ENCODE data around the gene GLIS1. TPM values are rescaled to one million over a fixed set of nuclear protein-coding genes. Genes with fewer than 3 reads are reported as not detected.

GLIS1 gene
- total RNA-seq, 1 experiment from 2014 or later: 0.39 TPM

GRCh38 chr1:53559854-53560580 lies 178.9 kb downstream of the GLIS1 start (continued):
- no peak for TF ChIP-seq ZBTB33 (IDR thresholded peaks at IDR 0.05; ENCODE audit: extremely low read depth, insufficient replicate concordance, low read length)
- no peak for TF ChIP-seq CEBPB (IDR thresholded peaks at IDR 0.05; ENCODE audit: low read depth)
- TF ChIP-seq SP1 (IDR thresholded peaks at IDR 0.05; ENCODE audit: low read depth): no peak
- no peak for TF ChIP-seq SIN3A (IDR thresholded peaks at IDR 0.05; ENCODE audit: low read depth)
- no peak for TF ChIP-seq REST (IDR thresholded peaks at IDR 0.05; ENCODE audit: low read depth)
- TF ChIP-seq EGR1 (IDR thresholded peaks at IDR 0.05; ENCODE audit: low read depth): no peak

GRCh38 chr1:53559391-53559815 lies 179.6 kb downstream of the GLIS1 start:
- ATAC-seq: no peak
- H3K9ac ChIP-seq (ENCODE audit: low read length): no peak overlapping the region
- no TSS peak for BruUV-seq (replicated peaks)
- H2AFZ ChIP-seq (ENCODE audit: low read depth, low read length, poor library complexity, severe bottlenecking): no peak overlapping the region
- RAD21 ChIA-PET (ENCODE audit: low non-redundant PET in 1 of 2, low total read pairs in 2 of 2, uncharacterized antibody in 2 of 2, unreplicated experiment in 2 of 2): no interaction called here
- H3K27ac ChIP-seq (ENCODE audit: low read depth, low read length): no peak overlapping the region
- intact Hi-C loops (cut with micrococcal nuclease): no loop called here
- H3K9me3 ChIP-seq (ENCODE audit: control insufficient read depth in 1 of 2, insufficient read depth in 1 of 2, low read depth in 1 of 2, low read length in 2 of 2): no peaks in the 10 kb centered on the region; a peak in 1 of 4 replicates
- POLR2A ChIA-PET: no interaction called here
- no peak overlapping the region for H3K4me2 ChIP-seq (ENCODE audit: low read length)
- H3K27me3 ChIP-seq (ENCODE audit: insufficient read depth, low read length): peaks cover 9% of the 10 kb centered on the region; the same call in 1 of the 2 replicates
- no peak for DNase-seq (ENCODE audit: low read depth, low spot score)
- no peaks in the 10 kb centered on the region for H3K36me3 ChIP-seq (ENCODE audit: control insufficient read depth in 1 of 2, insufficient read depth in 2 of 2, low read length in 2 of 2)
- H3K79me2 ChIP-seq (ENCODE audit: insufficient read depth, low read length): no peaks in the 10 kb centered on the region
- H3K4me3 ChIP-seq (replicated peaks in 1 of 2; ENCODE audit: low read depth in 1 of 2, low read length in 2 of 2): no peak overlapping the region
- no peaks in the 10 kb centered on the region for H3K9me2 ChIP-seq (ENCODE audit: insufficient read depth)
- TF ChIP-seq POLR2A (IDR thresholded peaks at IDR 0.05; ENCODE audit: borderline replicate concordance, extremely low read depth, insufficient read depth, insufficient read length) (no peak), ATF3 (IDR thresholded peaks at IDR 0.05) (no peak), CBX3 (IDR thresholded peaks at IDR 0.05; ENCODE audit: low read depth) (no peak)
- H3K4me1 ChIP-seq (ENCODE audit: control insufficient read depth in 1 of 2, insufficient read depth in 2 of 2, low read length in 2 of 2): no peaks in the 10 kb centered on the region
- CTCF ChIA-PET: no interaction called here
- H4K20me1 ChIP-seq (ENCODE audit: insufficient read depth): no peaks in the 10 kb centered on the region
